ENCODE data around the gene ZSWIM6. TPM values are rescaled to one million over a fixed set of nuclear protein-coding genes. Genes with fewer than 3 reads are reported as not detected.

Gene ZSWIM6
- total RNA-seq, 2 donors from 2014 or later = 7.8 to 9.8 TPM

DNA sequence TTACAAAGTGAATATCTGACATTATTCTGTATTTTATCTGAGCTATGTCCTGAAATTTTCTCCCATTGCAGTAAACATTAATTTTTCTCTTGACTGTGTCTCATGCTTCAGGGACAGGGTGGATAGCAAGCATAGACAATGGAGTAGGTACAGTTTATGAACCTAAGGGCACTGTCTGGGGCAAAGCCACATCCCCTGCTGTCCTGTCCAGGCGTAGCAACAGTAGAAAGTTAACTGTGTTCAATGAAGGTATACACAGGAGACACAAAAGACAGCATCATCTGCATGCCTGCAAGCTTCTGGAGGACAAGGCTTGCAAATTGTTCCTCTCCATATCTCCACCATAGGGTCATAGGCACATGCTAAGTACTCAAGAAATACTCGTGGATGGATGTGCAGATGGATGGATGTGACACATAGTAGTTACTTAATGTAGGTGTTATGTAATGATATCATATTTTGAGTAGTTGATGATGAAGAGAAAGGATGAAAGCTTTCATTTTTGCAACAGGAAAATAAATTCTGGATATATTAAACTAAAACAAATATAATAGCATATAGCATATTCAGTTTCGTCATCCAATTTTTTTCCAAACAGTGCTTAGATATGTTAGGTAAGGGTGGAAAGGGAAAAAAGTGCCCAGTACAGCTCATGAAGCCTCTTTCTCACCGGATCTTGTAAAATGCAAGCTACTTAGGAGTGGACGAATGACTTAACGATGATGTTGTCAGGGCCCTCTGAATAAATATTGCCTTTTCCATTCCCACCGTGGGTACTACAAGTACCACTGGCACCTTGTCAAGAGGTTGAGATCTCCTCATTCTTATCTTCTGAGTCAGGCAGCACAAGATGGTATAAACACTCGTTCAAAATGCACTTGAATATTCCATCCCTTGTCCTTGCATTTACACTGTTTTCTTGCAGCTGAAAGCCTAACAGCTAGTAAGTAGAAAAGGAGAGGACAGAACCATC, 19.9 kb upstream of the ZSWIM6 start:
- H3K9me3 Mint-ChIP-seq = no peaks in the 10 kb centered on the region
- no peak overlapping the region for H3K27ac Mint-ChIP-seq
- ATAC-seq = no peak
- peaks cover 24 to 31% of the 10 kb centered on the region in 2 donors for H3K27me3 Mint-ChIP-seq
- no peaks in the 10 kb centered on the region for H3K4me1 Mint-ChIP-seq (ENCODE audit: low read depth in 2 of 2)
- H3K4me3 Mint-ChIP-seq = no peak overlapping the region
- no peak for DNase-seq (ENCODE audit: low spot score)
- no peaks in the 10 kb centered on the region for H3K36me3 Mint-ChIP-seq

DNA sequence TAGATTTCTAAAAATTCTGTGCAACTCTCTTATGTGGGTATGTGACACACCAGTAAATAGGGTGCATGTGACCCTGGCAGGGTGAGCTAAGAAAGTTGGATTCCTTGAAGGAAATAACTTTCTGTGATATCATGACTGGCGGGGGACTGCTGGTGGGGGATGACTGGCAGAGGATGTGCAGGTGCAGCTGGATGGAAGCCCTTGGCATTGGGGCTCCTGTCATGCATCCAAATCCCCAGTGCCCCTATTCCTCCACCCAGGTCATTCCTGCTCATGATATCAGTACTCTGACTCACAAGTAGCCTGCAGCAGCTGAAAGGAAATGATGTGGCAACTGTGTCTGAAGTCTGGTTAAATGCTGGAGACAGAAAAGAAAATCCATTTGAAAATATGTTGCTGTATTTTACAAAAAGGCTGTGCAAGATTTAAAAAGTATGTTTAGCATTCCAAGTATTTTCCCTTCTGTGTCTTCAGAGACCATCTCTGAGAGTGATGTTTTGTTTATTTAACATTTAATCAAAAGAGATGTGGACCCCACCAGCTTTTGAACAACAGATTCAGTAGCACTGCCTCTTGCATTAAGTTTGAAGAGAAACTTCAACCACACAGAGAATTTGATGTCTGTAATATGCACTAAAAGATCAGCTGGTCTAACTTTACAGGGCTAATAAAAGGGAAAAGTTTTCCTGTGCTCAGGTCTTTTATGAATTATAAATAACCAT, 17.9 kb upstream of the ZSWIM6 start:
- Mint-ChIP-seq H3K36me3 (no peaks in the 10 kb centered on the region), H3K4me3 (no peak overlapping the region), H3K4me1 (ENCODE audit: low read depth in 2 of 2) (no peaks in the 10 kb centered on the region), H3K9me3 (no peaks in the 10 kb centered on the region), H3K27ac (no peak overlapping the region), H3K27me3 (peaks cover 25 to 35% of the 10 kb centered on the region in 2 donors)
- ATAC-seq (peak in 1 of 2 donors; percentile 17), DNase-seq (ENCODE audit: low spot score) (no peak)

GRCh38 chr5:61318376-61318775, 13.7 kb upstream of the ZSWIM6 start:
- H3K9me3 Mint-ChIP-seq = no peaks in the 10 kb centered on the region
- H3K36me3 Mint-ChIP-seq = no peaks in the 10 kb centered on the region
- no peak overlapping the region for H3K27ac Mint-ChIP-seq
- peaks cover 25 to 38% of the 10 kb centered on the region in 2 donors for H3K27me3 Mint-ChIP-seq
- no peak for ATAC-seq
- H3K4me1 Mint-ChIP-seq (ENCODE audit: low read depth in 2 of 2) = no peaks in the 10 kb centered on the region
- DNase-seq (ENCODE audit: low spot score) = no peak
- H3K4me3 Mint-ChIP-seq = no peak overlapping the region

DNA sequence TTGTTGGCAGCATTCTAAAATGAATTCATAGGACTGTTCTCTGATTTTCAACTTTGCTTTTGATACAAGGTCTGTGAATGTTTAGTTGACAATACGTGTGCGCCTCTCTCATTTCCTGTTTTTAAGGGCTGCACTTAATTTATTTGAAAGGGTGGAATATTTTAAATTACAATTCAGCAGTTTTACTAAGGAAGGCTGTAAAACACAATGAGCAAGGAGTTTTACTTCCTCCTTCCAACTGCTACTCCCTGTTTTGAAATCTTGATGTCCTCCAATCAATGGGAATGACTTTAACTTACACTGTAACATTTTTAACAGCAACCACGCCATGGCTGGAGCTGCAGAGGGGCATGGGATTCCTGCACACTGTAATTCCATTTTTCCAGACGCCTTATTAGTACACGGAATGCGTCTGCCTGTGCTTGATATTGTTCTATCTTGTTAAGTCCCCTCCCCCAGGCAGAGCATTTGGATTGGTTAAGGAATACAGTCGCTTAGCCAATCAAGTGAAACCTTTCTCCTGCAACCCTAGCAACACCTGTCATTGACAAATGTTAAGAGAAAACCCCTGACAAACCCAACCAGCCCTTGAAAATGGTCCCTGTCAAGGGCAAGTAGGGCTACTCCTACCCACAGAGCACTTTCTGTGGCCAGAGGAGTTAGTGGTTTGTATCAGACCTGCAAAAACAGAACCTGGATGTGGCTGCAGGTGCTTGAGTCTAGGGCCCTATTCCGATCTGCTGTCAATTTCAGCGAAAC, 12.5 kb upstream of the ZSWIM6 start:
- Mint-ChIP-seq H3K4me3 (peak overlapping the region; percentile 10), H3K27ac (no peak overlapping the region), H3K36me3 (no peaks in the 10 kb centered on the region), H3K27me3 (peaks cover 32 to 47% of the 10 kb centered on the region in 2 donors), H3K9me3 (no peaks in the 10 kb centered on the region), H3K4me1 (ENCODE audit: low read depth in 2 of 2) (peaks cover 4 to 6% of the 10 kb centered on the region in 2 donors)
- ATAC-seq = peak; percentile 40 to 82
- DNase-seq (ENCODE audit: low spot score) = no peak

DNA sequence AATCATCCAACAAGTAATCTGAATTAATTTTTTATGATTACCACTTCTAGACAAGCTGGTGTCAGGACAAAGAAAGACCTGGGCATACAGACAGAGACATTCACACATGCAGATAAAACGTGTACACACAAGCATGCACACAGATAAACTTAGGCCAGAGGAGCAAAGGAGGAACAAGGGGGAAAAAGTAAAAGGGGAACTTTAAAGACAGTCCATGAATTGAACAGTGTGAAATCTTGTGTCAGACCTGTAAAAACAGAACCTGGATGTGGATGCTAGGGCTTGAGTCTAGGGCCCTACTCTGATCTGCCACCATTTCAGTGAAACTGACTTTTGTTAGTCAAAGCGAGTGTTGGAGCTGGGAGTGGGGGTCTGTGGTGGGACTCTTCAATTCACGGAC, 11.2 kb upstream of the ZSWIM6 start:
- Mint-ChIP-seq H3K9me3 (no peaks in the 10 kb centered on the region), H3K27ac (no peak overlapping the region), H3K4me1 (ENCODE audit: low read depth in 2 of 2) (peaks cover 4 to 6% of the 10 kb centered on the region in 2 donors), H3K4me3 (no peak overlapping the region), H3K36me3 (no peaks in the 10 kb centered on the region), H3K27me3 (peaks cover 25 to 41% of the 10 kb centered on the region in 2 donors)
- ATAC-seq (peak in 1 of 2 donors; percentile 38), DNase-seq (ENCODE audit: low spot score) (no peak)

DNA sequence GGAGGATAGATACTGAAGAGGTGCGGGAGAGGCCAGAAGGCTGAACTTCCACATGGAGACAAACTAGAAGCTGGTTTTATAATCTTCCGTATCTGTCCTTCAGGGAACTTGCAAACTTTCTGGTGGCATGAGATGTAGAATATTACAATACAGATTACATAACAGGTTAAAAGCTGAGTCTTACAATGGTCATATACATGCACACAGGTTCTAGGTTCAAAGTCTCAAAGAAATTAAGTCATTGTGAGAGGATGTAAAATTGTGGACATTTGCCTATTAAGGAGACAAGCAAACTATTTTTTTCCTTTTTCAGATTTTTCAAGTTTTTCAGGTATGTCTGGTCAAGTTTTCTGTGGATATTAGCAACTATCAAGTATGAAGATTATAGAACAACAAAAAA, 10.4 kb upstream of the ZSWIM6 start:
- DNase-seq (ENCODE audit: low spot score) (no peak), ATAC-seq (no peak)
- no peak overlapping the region for H3K27ac Mint-ChIP-seq
- H3K36me3 Mint-ChIP-seq = no peaks in the 10 kb centered on the region
- peaks cover 4 to 6% of the 10 kb centered on the region in 2 donors for H3K4me1 Mint-ChIP-seq (ENCODE audit: low read depth in 2 of 2)
- peaks cover 24 to 37% of the 10 kb centered on the region in 2 donors for H3K27me3 Mint-ChIP-seq
- H3K4me3 Mint-ChIP-seq = no peak overlapping the region
- H3K9me3 Mint-ChIP-seq = no peaks in the 10 kb centered on the region

DNA sequence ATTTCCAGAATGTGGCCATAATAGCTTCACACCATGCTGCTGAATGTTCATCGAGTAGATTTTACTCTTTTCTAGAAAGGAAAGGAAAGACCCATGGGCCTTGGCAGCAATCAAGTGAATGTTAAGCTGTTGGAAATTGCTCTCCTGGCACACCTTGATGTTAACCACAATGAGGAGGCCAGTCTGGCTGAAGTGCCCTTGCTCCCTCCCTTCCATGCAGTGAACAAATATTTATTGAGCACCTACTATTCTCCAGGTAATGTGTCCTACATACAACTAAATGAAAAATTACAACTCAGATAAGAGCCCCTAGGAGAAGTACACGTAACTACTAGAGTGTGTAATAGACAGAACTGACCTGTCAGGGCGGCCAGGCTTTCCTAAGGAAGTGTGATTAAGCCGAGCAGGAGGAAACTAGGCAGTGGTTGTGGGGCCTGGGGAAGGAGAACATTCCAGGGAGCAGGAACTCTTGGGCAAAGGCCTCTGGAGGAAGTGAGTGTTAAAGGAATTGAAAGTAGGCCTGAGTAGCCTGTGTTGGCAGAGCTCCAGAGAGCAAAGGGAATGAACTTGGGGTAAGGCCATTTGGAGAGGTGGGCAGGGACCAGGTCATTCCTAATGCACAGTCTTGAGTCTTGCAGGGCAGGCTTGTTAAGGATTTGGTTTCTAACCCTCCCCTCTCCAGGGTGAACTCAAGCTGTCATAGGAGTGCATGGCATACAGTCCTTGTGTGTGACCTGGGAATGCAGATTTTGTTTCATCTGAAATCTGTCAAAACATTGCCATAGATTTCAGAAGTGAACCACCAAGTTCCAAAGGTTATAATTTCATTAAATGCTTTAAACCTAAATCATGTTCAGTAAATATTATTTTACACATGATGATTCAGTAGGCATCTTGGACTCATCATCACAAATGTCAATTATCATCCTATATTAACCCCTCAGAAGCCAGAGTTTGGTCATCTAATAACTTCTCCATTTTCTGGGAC, 9.0 kb upstream of the ZSWIM6 start:
- peaks cover 13 to 15% of the 10 kb centered on the region in 2 donors for H3K4me1 Mint-ChIP-seq (ENCODE audit: low read depth in 2 of 2)

DNA sequence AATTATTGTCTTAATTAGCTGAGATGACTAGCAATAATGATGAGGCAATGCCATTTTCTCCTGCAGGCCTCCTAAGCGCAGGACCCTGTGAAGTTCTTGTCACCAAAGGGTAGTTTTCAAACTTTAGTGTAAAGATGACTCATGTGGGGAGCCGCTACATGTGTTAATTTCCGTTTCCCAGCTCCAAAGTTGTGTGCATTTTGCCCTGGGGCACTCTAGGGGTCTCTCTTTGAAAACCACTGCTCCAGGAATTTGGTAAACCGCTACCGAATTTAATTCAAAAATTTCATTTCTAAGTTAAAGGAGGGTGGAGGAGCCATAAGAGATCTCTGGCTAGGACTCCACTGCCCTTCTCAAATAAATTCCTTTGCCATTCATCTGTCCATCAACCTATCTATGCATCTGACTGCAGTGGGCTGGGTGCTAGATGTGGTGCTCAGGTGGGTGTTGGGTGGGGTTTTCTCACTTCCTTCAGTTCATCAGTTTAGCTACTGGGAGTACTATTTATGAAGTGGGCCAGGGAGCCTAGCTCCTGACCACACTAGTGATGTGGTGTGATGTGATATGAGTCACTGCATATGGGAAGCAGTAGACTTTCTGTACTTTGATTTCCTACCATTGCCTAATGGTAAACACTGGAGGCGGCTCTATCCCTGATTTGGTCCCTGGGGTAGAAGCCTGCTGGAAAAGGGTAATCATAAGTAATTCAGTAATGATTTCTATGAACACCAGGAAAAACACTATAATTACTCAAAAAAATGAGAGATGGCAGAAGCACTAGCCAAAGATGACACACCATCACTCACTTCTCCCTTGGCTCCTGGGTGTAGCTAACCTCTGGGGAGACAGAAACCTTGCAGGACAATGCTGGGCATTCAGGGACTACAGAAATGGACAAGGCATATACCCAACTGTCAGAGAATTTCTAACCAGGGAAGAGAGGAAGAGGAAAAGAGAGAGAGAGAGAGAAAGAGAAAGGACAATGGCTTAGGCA, 4.0 kb upstream of the ZSWIM6 start:
- ATAC-seq (peak in 1 of 2 donors; percentile 35), DNase-seq (ENCODE audit: low spot score) (peak; percentile 62)
- peaks cover 27 to 30% of the 10 kb centered on the region in 2 donors for H3K27me3 Mint-ChIP-seq

More for the DNA sequence above, 9.0 kb upstream of the ZSWIM6 start:
- Mint-ChIP-seq H3K9me3 (no peaks in the 10 kb centered on the region), H3K27me3 (peaks cover 26 to 34% of the 10 kb centered on the region in 2 donors), H3K36me3 (no peaks in the 10 kb centered on the region), H3K27ac (no peak overlapping the region), H3K4me3 (no peak overlapping the region)
- ATAC-seq (no peak), DNase-seq (ENCODE audit: low spot score) (no peak)

GRCh38 chr5:61328791-61329549, 3.1 kb upstream of the ZSWIM6 start:
- Mint-ChIP-seq H3K36me3 (peaks cover 4% of the 10 kb centered on the region), H3K4me1 (ENCODE audit: low read depth in 2 of 2) (peaks cover 34 to 38% of the 10 kb centered on the region in 2 donors), H3K4me3 (peak overlapping the region; percentile 77), H3K27ac (peak overlapping the region; percentile 0 to 53), H3K9me3 (peaks cover 2% of the 10 kb centered on the region), H3K27me3 (peaks cover 21 to 22% of the 10 kb centered on the region in 2 donors)
- DNase-seq (ENCODE audit: low spot score) (no peak), ATAC-seq (no peak)

More for the DNA sequence above, 4.0 kb upstream of the ZSWIM6 start:
- H3K27ac Mint-ChIP-seq = peak overlapping the region; percentile 1 to 53
- peaks cover 37 to 39% of the 10 kb centered on the region in 2 donors for H3K4me1 Mint-ChIP-seq (ENCODE audit: low read depth in 2 of 2)
- H3K36me3 Mint-ChIP-seq = peaks cover 4% of the 10 kb centered on the region
- H3K9me3 Mint-ChIP-seq = peaks cover 2% of the 10 kb centered on the region
- H3K4me3 Mint-ChIP-seq = peak overlapping the region; percentile 77

GRCh38 chr5:61329550-61330128, 2.4 kb upstream of the ZSWIM6 start:
- Mint-ChIP-seq H3K4me3 (peak overlapping the region; percentile 77), H3K9me3 (peaks cover 2% of the 10 kb centered on the region), H3K27me3 (peaks cover 18 to 27% of the 10 kb centered on the region in 2 donors), H3K4me1 (ENCODE audit: low read depth in 2 of 2) (peaks cover 41 to 42% of the 10 kb centered on the region in 2 donors), H3K27ac (peak overlapping the region; percentile 0 to 53), H3K36me3 (peaks cover 4% of the 10 kb centered on the region)
- ATAC-seq = no peak
- no peak for DNase-seq (ENCODE audit: low spot score)
